ELR (cell line): ENCODE data around the gene TSPAN15.
A peak's percentile ranks its signal among the peaks of the same experiment; 100 is the strongest.
"Not testable (repeated sequence)": the region's sequence is repeated elsewhere in the genome, so short reads cannot be mapped to it uniquely, and the experiment has no call there.

Experiments used
- DNase-seq: peaks from one replicate; pipeline ENCODE4 v3.0.0-alpha.2; 2015; ENCODE audit warnings: low read depth

TSPAN15 gene

DNA sequence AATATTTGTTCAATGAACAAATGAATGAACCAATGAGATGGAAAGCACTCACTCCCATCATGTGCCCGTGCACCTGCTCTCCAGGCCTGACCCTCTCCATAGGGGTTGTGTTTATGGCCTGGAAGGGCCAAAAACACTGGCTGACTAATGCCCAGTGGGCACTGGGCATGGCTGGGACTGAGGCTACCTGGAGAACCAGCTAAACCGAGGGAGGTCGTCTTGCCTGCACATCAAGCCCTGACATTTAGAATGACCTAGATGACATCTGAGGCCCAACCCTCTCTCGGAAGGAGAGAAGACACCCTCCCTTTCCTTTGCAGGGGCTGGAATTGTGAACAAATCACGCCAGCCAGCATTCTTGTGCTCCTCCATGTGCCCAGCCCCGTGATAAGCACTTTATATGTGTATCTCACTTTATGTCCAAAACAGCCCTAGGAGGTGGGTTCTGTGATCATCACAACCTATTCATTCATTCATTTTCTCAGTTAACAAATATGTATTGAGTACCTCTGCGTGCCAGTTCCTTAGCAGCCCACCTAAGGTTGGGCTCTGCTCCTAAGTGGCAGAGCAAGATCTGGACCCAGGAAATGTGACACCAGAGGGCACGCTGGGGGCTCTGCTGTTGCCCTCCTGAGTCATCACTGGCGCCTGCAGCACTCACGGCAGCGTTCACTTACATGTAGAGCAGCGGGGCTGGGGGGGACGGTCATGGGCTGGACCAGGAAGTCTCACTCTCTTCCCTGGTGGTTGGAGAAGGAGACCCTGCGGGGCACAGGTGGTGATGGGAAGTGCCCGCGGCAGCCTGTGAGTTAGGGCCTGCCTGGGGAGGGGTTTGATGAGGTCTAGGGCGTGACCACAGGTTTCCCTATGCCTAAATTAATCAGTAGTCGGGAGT is 52.0 kb downstream of the TSPAN15 start:
- peak; percentile 29 for DNase-seq

DNA sequence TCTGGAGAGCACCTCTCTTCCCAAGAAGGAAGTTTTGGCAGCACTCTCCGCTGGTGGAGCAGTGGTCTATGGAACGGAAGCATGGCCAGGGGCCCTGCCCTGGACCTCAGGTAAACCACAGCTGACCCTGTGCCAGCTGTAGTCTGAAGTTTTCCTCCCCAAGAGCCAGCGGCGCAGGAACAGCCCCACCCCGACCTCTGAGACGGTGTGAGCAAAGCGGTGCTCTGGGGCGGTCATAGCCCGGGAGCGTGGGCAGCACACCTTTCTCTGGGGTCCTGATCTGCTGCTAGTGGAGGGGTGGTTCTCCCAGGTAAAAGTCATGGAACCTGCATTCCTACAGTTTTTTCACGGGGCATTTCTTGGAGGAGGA is 52.6 kb downstream of the TSPAN15 start:
- DNase-seq, result no peak

DNA sequence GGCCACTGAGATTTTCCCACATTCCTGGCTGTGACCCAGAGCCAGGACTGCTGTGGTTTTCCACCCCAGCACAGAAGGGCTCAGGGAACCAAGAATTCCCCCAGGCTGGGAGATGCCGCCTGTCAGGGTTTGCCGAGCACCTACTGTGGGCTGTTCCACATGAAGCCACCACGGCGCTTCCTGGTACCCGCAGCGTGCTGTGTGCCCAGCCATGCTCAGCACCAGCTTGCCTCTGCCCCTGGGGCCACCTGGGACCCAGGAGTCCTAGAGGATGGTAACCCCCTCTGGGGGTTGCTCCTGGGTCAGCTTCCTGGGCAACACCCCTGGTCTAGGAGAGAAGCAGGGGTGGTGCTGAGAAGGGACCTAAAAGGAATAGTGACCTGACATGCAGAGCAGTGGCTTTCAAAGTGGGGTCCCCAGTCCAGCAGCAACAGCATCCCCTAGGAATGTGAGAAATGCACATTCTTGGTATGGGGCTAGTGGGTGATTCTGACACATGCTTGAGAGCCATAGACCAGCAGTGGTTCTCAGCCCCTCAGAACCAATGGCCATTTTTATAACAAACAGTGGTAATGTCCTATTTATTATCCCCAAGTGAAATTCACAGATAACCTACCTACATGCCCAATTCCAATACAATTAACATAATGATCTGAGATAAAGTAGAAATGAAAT is 53.4 kb downstream of the TSPAN15 start:
- no peak for DNase-seq

DNA sequence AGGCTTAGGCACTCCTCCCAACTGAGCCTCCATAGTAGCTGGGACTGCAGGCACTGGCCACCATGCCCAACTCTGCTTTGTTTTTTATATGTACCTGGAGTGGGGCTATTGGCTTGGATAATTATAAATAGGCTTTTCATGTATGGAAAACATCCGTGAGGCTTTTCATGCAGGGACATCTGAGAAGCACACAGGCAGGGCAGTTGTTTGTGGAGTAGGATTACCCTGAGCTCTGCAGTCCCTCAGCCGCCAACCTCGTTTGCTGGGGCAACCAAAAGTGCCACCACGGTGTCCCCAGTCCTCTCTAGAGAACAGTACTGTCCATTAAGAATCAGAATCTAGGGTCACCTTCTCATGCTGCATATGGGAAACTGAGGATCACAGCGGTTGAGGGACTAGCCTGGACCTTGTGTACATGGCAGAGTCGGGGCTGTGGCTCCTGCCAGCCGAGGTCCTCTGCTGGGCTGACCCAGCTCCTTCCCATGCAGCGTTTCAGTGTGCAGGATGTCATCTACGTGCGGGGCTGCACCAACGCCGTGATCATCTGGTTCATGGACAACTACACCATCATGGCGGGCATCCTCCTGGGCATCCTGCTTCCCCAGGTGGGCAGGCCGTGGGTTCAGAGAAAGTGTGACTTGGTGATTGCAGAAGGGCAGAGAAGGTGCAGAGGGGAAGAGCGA is 54.5 kb downstream of the TSPAN15 start:
- DNase-seq, result no peak

DNA sequence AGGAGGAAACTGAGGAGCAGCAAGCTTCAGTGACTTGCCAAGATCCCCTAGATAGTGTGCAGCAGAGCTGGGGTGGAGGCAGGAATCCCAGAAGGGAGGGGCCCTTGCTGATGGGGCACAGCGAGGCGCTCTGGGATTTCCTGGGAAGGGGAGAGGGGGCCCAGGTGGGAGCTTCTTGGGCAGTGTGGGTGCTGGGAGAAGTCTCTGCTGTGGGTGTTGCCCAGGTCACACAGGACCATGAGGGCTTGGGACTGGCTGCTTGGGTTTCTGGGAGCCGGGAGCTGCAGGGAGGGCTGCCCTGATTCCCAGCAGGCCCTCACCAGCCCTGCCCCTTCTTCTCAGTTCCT is 55.2 kb downstream of the TSPAN15 start:
- DNase-seq, result no peak

DNA sequence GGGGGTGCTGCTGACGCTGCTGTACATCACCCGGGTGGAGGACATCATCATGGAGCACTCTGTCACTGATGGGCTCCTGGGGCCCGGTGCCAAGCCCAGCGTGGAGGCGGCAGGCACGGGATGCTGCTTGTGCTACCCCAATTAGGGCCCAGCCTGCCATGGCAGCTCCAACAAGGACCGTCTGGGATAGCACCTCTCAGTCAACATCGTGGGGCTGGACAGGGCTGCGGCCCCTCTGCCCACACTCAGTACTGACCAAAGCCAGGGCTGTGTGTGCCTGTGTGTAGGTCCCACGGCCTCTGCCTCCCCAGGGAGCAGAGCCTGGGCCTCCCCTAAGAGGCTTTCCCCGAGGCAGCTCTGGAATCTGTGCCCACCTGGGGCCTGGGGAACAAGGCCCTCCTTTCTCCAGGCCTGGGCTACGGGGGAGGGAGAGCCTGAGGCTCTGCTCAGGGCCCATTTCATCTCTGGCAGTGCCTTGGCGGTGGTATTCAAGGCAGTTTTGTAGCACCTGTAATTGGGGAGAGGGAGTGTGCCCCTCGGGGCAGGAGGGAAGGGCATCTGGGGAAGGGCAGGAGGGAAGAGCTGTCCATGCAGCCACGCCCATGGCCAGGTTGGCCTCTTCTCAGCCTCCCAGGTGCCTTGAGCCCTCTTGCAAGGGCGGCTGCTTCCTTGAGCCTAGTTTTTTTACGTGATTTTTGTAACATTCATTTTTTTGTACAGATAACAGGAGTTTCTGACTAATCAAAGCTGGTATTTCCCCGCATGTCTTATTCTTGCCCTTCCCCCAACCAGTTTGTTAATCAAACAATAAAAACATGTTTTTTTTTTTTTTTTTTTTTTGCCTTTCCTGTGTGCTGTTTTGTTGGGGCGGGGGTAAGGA is 55.8 kb downstream of the TSPAN15 start:
- DNase-seq, result no peak

DNA sequence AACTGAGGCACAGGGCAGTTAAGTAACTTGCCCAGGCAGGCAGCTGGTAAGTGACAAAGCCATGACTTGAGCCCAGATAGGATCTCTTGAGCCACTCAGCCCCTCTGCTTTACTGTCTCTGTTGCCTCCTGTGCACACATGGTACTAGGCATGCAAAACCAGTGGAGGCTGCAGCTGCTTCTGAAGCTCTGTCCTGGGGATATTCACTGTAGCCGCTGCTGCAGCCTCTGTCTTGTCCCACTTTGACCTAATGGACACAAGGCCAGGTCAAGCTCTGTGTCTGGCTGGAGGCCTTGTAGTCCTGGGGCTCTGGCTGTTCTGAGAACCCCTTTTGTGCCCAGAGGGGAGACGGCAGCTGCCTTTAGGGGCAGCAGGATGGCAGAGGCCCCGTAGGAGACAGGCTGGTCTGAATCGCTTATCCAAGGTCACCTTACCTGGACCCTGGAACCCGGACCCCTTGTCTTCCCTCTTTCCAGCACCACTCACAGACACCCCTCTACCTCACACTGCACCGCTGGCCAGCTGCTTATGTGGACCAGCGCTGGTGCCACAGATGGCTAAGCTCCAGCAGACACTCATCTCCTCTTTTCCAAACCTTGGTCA is 57.6 kb downstream of the TSPAN15 start:
- DNase-seq, result no peak

DNA sequence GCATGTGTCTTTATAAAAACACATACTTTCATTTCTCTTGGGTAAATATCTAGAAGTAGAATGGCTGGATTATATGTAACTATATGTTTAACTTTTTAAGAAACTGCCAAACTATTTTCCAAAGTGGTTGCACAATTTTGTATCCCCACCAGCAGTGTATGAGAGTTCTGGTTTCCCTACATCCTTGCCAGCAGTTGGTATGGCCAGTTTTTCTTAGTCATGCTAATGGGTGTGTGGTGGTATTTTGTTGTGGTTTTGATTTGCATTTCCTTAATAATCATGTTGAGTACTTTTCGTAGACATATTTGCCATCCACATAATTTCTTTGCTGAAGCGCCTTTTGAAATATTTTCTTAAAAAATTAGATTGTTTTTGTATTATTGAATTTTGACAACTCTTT is 61.6 kb downstream of the TSPAN15 start:
- DNase-seq, result no peak

DNA sequence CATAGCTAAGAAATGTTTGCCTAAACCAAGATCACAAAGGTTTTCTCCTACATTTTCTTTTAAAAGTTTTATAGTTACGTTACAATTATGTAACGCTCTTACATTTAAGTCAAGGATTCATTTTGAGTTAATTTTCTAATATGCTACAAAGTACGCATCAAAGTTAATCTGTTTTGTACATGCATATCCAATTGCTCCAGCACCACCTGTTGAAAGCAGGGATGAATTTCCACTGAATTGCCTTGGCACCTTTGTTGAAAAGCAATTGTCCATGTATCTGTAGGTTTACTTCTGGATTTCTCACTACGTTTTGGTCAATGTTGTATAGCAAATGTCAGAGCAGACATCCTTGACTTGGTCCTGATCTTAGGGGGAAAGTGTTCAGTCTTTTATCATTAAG is 62.4 kb downstream of the TSPAN15 start:
- no peak for DNase-seq

DNA sequence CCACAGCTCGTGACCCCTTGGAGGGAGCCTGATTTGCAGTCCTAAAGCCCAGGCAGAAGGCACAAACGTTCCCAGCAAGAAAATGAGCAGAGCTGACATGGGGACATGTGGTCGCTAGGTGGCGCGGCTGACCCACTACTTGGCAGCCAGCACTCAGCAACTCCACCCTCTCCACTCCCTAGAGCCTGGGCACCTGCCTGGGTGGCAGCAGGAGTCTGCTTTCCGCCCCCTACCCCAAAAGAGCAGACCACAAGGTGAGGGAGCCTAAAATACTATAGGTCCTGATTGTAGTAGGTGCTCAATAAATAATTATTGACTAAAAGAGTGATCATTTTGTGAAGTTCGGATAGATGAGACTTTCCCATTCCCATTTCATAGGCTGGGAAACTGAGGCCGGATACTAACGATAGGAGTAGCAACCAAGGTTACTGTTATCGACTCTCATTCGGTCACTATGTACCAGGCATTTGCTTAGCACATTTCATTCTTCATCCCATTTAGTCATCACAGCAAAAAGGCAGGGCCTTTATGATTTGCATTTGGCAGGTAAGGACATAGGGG is 64.5 kb downstream of the TSPAN15 start:
- peak; percentile 74 for DNase-seq

DNA sequence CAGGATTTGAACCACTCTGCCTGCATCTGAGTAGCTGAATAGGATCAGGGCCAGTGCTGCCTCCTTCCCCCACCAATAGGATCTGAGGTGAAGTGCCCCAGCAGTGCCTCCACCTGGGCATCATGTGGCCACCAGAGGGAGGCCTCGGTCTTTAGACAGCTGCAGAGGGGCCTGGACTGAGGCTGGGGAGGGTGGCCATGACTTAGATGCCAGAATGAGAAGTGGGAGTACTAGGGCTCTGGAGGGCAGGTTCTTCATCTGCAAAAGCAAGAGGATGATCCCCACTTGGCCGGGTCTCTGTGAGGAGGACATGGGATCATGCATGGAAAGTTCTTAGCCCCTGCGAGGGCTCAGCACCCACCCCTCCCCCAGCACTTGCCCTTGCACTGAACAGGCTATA is 65.1 kb downstream of the TSPAN15 start:
- peak; percentile 65 for DNase-seq

DNA sequence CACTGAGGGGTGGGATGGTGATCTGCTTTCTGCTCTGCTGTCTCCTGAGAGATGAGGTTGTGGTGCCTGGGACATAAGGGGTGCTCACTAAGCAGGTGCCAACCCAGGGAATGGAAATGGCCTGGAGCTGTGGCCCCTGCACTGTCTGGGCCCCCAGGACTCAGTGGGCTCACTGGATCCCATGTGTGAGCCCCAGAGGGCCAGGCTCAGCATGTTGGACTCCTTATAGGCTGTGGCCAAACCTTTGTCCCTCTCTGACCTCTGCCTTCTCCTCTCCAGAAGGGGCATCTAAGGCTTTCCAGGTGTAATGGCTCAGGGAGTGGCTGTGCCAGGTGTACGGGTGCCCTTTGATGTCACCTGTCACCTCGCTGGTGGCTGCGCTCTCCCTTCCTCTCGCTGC is 65.5 kb downstream of the TSPAN15 start:
- no peak for DNase-seq

DNA sequence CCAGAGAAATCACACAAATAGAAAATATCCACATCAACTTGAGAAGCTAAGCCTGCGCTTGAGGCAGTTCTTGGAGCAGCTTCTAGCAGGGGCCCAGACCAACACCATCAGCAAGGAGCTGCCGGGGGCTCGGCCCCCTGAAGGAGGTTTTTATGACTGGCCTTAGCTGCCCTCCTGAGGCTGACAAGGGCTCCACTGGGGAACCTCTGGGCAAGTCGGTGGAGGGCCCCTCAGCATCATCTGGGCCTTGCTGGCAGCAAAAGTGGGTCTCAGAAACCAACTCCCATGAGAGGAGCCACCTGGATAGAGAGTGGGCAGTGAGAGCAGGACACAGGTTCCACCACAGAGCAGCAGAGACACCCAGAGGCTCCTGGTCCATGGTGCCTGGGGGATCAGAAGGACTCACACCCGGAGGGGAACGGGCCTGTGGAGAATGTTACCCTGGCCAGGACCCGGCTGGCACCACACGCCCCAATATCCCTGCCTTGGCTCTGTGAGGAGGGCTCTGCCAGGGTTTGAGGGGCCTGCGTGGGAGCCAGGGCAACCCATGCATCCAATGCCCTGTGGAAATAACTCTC is 66.1 kb downstream of the TSPAN15 start:
- no peak for DNase-seq

DNA sequence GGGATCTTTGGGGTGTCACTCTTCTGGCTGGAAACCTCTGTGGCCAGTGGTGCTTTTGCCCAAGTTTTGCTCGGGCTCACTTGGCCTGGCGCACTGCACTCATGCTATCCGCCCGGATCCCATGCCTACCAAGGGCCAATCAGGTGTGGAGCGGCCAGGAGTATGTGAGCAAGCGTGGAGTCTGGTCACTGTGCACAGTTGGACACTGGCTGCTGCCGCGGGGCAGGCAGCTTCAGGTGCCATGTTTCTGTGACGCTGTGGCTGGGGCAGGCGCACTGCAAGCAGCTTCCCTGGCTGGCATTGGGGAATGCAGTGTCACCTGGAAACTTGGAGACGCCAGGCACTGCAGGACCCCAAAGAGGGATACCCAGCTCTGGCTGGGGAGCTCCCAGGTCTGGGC is 76.7 kb downstream of the TSPAN15 start:
- DNase-seq, result no peak

DNA sequence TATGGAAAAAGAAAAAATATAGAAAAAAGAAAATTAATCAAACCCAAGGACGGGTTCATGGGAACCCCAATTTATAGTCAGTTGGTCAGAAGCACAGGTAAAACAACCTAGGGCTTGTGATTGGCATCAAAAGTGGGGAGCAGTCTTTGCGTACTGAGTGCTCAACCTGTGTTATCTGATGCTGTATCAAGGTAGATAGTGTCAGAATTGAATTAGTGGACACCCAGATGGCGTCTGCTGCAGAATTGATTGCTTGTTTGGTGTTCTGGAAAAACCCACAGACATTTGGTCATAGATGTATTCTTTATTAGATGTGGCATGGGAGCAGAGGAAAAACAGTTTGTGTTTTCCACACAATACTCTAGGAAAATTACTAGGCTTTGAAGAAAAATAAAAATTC is 82.4 kb downstream of the TSPAN15 start:
- DNase-seq, result no peak

DNA sequence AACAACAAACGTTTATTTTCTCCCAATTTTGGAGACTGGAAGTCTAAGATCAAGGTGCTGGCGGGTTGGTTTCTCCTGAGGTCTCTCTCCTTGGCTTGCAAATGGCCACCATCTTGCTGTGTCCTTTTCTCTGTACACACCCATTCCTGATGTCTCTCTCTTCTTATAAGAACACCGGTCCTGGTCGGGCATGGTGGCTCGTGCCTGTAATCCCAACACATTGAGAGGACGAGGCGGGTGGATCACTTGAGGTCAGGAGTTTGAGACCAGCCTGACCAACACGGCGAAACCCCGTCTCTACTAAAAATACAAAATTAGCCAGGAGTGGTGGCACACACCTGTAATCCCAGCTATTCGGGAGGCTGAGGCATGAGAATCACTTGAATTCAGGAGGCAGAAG is 85.3 kb downstream of the TSPAN15 start:
- DNase-seq, result not testable (repeated sequence)

DNA sequence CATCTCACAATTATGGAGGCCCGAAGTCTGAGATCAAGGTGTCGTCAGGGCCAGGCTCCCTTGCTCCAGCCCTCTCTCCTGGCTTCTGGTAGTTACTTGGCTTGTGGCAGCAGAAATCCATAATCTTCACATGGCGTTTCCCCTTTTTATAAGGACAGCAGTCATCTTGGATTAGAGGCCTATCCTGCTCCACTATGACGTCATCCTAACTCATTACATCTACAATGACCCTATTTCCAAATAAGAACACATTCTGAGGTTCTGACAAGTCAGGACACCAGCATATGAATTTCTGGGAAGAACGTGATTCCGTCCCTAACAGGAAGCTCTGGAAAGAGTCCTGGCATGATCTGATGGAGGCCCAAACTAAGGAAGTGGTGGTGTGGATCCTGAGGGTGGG is 86.2 kb downstream of the TSPAN15 start:
- DNase-seq, result no peak

DNA sequence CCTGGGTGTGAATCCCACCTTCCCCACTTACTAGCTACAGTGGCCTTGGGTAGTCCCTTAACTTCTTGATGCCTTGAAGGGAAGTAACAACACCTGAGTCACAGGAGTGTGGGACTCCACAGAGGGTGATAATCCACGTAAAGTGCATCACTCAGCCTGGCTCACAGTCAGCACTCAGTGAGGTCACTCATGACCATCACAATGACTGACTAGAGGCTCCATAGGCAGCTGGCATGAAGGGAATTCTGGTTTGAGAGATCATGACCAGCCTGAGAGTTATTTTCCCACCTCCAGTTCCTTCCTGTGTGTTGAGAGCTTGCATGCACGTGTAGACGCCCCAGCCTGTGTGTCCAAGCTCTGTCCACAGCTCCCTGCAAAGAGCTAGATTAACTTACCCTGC is 87.2 kb downstream of the TSPAN15 start:
- DNase-seq, result peak; percentile 19

DNA sequence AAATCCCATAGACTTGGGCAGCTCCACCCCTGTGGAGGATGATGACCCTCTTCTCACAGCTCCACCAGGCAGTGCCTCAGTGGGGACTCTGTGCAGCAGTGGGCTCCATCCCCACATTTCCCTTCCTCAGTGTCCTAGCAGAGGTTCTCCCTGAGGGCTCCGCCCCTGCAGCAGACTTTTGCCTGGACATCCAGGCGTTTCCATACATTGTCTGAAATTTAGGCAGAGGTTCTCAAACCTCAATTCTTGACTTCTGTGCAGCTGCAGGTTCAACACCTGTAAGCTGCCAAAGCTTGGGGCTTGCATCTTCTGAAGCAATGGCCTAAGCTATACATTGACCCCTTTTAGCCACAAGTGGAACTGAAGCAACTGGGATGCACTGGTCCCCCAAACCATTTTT is 90.2 kb downstream of the TSPAN15 start:
- DNase-seq, result no peak

DNA sequence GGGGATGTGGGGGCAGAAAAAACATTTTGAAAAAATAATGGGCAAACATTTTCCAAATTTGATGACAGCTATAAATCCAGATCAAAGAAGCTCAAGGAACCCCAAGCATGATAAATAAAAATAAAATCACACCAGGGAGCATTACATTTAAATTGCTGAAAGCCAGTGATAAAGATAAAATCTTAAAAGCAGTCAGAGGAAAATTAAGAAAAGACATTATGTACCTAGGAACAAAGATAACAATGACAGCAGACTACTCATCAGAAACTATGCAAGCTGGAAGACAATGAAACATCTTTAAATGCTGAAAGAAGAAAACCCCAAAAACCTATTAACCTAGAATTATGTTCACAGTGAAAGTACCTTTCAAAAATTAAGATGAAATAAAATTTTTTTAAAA is 98.7 kb downstream of the TSPAN15 start:
- no peak for DNase-seq

DNA sequence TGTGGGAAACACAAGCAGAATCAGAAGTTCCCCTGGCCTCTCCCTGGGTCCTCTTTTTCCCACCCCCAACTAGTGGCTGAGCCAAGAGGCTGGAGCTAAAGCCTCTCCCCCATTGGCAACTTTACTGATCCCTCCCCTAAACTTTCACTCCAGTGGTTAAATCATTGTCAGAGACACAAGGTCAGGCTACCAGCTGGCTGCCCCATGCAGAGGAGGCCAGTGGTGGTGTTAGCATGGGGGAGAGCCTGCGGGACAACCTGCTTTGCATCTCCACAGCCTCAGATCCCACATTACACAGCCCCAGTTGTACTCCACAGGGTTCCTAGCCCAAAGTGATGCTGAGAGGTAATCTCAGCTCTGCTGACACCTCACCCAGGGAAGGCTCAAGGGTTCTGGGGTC is 101.0 kb downstream of the TSPAN15 start:
- no peak for DNase-seq
